Measurements from ENCODE around the gene P4HB. TPM values are rescaled to one million over a fixed set of nuclear protein-coding genes. Genes with fewer than 3 reads are reported as not detected.

The P4HB gene
- total and polyA plus RNA-seq, 10 of the 15 experiments (the other 5 are each of a cell fraction or from before 2014, with no cell fraction given), result 4.7 to 549 (median 361) TPM

DNA sequence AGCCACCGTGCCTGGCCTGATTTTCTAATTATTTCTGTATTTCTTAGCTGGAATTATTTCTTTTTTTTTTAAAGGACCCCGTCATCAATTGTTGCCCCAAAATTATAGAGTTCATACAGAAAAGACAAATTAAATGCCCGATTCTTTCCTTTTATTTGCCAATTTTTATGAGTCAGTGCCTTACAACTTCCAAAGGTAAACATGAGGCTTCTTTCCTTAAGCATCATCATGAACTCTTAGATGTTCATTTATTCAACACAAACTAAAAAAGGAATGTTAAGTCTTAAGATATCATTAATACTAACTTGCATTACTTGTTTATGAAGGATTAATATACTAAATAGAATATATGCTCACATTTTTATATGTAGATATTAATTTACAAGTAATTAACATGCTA is 18.0 kb upstream of the P4HB start (continued):
- TF ChIP-seq, protein P1, sequence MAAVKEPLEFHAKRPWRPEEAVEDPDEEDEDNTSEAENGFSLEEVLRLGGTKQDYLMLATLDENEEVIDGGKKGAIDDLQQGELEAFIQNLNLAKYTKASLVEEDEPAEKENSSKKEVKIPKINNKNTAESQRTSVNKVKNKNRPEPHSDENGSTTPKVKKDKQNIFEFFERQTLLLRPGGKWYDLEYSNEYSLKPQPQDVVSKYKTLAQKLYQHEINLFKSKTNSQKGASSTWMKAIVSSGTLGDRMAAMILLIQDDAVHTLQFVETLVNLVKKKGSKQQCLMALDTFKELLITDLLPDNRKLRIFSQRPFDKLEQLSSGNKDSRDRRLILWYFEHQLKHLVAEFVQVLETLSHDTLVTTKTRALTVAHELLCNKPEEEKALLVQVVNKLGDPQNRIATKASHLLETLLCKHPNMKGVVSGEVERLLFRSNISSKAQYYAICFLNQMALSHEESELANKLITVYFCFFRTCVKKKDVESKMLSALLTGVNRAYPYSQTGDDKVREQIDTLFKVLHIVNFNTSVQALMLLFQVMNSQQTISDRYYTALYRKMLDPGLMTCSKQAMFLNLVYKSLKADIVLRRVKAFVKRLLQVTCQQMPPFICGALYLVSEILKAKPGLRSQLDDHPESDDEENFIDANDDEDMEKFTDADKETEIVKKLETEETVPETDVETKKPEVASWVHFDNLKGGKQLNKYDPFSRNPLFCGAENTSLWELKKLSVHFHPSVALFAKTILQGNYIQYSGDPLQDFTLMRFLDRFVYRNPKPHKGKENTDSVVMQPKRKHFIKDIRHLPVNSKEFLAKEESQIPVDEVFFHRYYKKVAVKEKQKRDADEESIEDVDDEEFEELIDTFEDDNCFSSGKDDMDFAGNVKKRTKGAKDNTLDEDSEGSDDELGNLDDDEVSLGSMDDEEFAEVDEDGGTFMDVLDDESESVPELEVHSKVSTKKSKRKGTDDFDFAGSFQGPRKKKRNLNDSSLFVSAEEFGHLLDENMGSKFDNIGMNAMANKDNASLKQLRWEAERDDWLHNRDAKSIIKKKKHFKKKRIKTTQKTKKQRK (IDR thresholded peaks at IDR 0.05; ENCODE audit: low read depth, low read length), result no peak

DNA sequence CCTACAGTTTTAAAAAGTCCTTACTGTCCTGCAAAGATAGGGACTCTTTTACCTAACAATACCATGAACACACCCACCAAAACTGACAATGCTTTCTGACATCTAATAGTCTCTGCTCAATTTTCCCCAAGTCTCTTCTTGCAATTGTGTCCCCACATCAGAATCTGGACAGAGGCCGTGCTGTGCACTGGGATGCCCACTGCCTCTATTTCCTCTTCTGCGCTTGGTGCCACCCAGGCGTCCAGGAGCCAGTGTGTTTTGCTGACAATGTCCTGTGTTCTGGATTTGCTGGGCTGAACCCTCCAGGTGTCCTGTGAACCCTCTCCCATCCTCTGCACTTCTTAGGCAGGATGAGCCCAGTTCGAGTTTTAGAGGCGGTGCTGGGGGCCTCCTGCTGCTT is 17.2 kb upstream of the P4HB start:
- Histone ChIP-seq H3K9me3 (replicated peaks; ENCODE audit: control insufficient read depth, insufficient read depth, low read length) (no peaks in the 10 kb centered on the region), H3K36me3 (ENCODE audit: control insufficient read depth in 2 of 2, insufficient read depth in 2 of 2, low read length in 1 of 2) (peaks cover 1 to 2% of the 10 kb centered on the region in 2 experiments; a peak in 1 of 4 replicates), H2AFZ (ENCODE audit: control insufficient read depth, low read depth, low read length) (no peak overlapping the region), H3K9ac (ENCODE audit: control insufficient read depth, insufficient read depth, low read length) (no peak overlapping the region), H3K4me2 (ENCODE audit: control insufficient read depth, insufficient read depth) (no peak overlapping the region), H3K27me3 (replicated peaks in 1 of 2; ENCODE audit: control insufficient read depth in 2 of 2, insufficient read depth in 2 of 2, low read length in 1 of 2) (no peaks in the 10 kb centered on the region), H3K27ac (ENCODE audit: control insufficient read depth, insufficient read depth) (no peak overlapping the region), H4K20me1 (ENCODE audit: control insufficient read depth, insufficient read depth) (no peaks in the 10 kb centered on the region), H3K79me2 (ENCODE audit: control insufficient read depth, insufficient read depth, low read length) (peaks cover 1% of the 10 kb centered on the region), H3K4me3 (no peak overlapping the region), H3K4me1 (ENCODE audit: control insufficient read depth, insufficient read depth, low read length) (no peaks in the 10 kb centered on the region)
- ChIA-PET RAD21 (ENCODE audit: unreplicated experiment) (no interaction called here), SMC1A (ENCODE audit: uncharacterized antibody, unreplicated experiment) (no interaction called here), CTCF (no interaction called here), POLR2A (no interaction called here)
- TF ChIP-seq FOXK2 (IDR thresholded peaks at IDR 0.05), result no peak
- TF ChIP-seq POLR2A (IDR thresholded peaks at IDR 0.05; ENCODE audit: low read depth, low read length), result 0 out of 2 replicates have a peak, but pooled peaks have one; percentile 38
- TF ChIP-seq NR2F1 (conservative IDR thresholded peaks at IDR 0.05), result no peak
- FAIRE-seq (no peak), ATAC-seq (no peak), DNase-seq (ENCODE audit: low read depth, low spot score) (no peak)
- WGBS (ENCODE audit: insufficient coverage, insufficient replicate concordance, low lambda C conversion rate, missing lambda C conversion rate), result 99% methylated on average over 5 of the region's 5 CpGs
- intact Hi-C loops (cut with micrococcal nuclease; ENCODE audit: unreplicated experiment) (no loop called here), in situ Hi-C loops (cut with MboI) (no loop called here)
- BruUV-seq (replicated peaks), result no TSS peak
